ENCODE results near the gene CABP5. TPM values are rescaled to one million over a fixed set of nuclear protein-coding genes. Genes with fewer than 3 reads are reported as not detected.

The CABP5 gene
- not detected in 5 replicates for total RNA-seq (2022; extraction: Qiagen RNA extraction; ENCODE audit: low read depth)

GRCh38 chr19:48043675-48044258 lies at the start of gene CABP5:
TSS of gene CABP5 (minus strand) at chr19:48044079. CDS start at chr19:48043922, 157 bp downstream.

GRCh38 chr19:47994209-47994802 lies 49.6 kb downstream of the CABP5 start, which contains the start of gene ELSPBP1:
TSS of gene ELSPBP1 (plus strand) at chr19:47994632. CDS start at chr19:48008668, 14,036 bp downstream.

GRCh38 chr19:47992070-47992469 lies 51.8 kb downstream of the CABP5 start, which contains the start of gene BSPH1:
TSS of gene BSPH1 (minus strand) at chr19:47992170. CDS start at chr19:47992081, 89 bp downstream.

Other genes starting within 250 kb of the CABP5 start
- not detected in 5 replicates for gene TPRX1, start 239.5 kb downstream of the CABP5 start, total RNA-seq (2022; extraction: Qiagen RNA extraction; ENCODE audit: low read depth)
- not detected in 5 replicates for gene CRX, start 222.1 kb downstream of the CABP5 start, total RNA-seq (2022; extraction: Qiagen RNA extraction; ENCODE audit: low read depth)
- not detected in 5 replicates for gene TPRX2, start 184.8 kb downstream of the CABP5 start, total RNA-seq (2022; extraction: Qiagen RNA extraction; ENCODE audit: low read depth)
- gene SULT2A1, start 157.8 kb downstream of the CABP5 start, total RNA-seq (2022; extraction: Qiagen RNA extraction; ENCODE audit: low read depth) = not detected in 5 replicates
- not detected in 5 replicates for gene BSPH1, start 51.9 kb downstream of the CABP5 start, total RNA-seq (2022; extraction: Qiagen RNA extraction; ENCODE audit: low read depth)
- not detected in 5 replicates for gene ELSPBP1, start 49.4 kb downstream of the CABP5 start, total RNA-seq (2022; extraction: Qiagen RNA extraction; ENCODE audit: low read depth)
- 9.6 to 16.9 TPM (median 11.3 TPM) in 5 replicates for gene PLA2G4C, start 66.7 kb upstream of the CABP5 start, total RNA-seq (2022; extraction: Qiagen RNA extraction; ENCODE audit: low read depth)
- gene LIG1, start 126.3 kb upstream of the CABP5 start, total RNA-seq (2022; extraction: Qiagen RNA extraction; ENCODE audit: low read depth) = 60.8 to 71.7 TPM (median 66.9 TPM) in 5 replicates
- 5.8 to 9.1 TPM (median 6.9 TPM) in 5 replicates for gene ZSWIM9, start 126.6 kb upstream of the CABP5 start, total RNA-seq (2022; extraction: Qiagen RNA extraction; ENCODE audit: low read depth)
- 15.9 to 18.1 TPM (median 16.8 TPM) in 5 replicates for gene CARD8, start 211.8 kb upstream of the CABP5 start, total RNA-seq (2022; extraction: Qiagen RNA extraction; ENCODE audit: low read depth)
- 4.8 to 7.2 TPM (median 5.7 TPM) in 5 replicates for gene ZNF114, start 226.0 kb upstream of the CABP5 start, total RNA-seq (2022; extraction: Qiagen RNA extraction; ENCODE audit: low read depth)

Measured in A549 treated with RU486 at 1 μM for 4 hours (cell line).